Activated CD4-positive, alpha-beta memory T cell treated with anti-CD3 and anti-CD28 coated beads, Interleukin-2, amount 10 ng/mL, durations not matched to agents 7 days and 5 days (primary cell): ENCODE results near the gene PSMC5. TPM values are rescaled to one million over a fixed set of nuclear protein-coding genes. Genes with fewer than 3 reads are reported as not detected.

ENCODE experiments used
- total RNA-seq, 2 experiments: library from RNA; stranded (reverse); gene quantifications; one replicate each; pipeline ENCODE4 v1.2.3, GENCODE V29; 2021

Gene PSMC5
- total RNA-seq, 2 experiments from 2014 or later, result 152 to 162 TPM

Other genes with a start within 250 kb of the PSMC5 start
- gene TACO1, start 226.5 kb upstream of the PSMC5 start, total RNA-seq, result 10 to 100 TPM; 26.7 to 27.9 TPM
- 10 to 100 TPM; 46.5 to 47.8 TPM for gene MAP3K3, start 205.0 kb upstream of the PSMC5 start, total RNA-seq
- gene LIMD2, start 127.3 kb upstream of the PSMC5 start, total RNA-seq, result 100 to 1,000 TPM; 394 to 401 TPM
- 10 to 100 TPM; 53.1 to 59.4 TPM for gene STRADA, start 85.6 kb upstream of the PSMC5 start, total RNA-seq
- 10 to 100 TPM; 56.7 to 57.9 TPM for gene CCDC47, start 53.8 kb upstream of the PSMC5 start, total RNA-seq
- gene DDX42, start 53.3 kb upstream of the PSMC5 start, total RNA-seq, result 100 to 1,000 TPM; 113 to 118 TPM
- gene FTSJ3, start 232 bp downstream of the PSMC5 start, total RNA-seq, result 10 to 100 TPM; 38.9 to 43.8 TPM
- gene SMARCD2, start 15.3 kb downstream of the PSMC5 start, total RNA-seq, result 100 to 1,000 TPM; 150 to 152 TPM
- gene CSH2, start 46.2 kb downstream of the PSMC5 start, total RNA-seq, result not detected
- gene GH2, start 54.5 kb downstream of the PSMC5 start, total RNA-seq, result not detected
- gene CSH1, start 69.1 kb downstream of the PSMC5 start, total RNA-seq, result not detected
- gene CSHL1, start 83.8 kb downstream of the PSMC5 start, total RNA-seq, result not detected
- gene GH1, start 91.4 kb downstream of the PSMC5 start, total RNA-seq, result not detected
- gene CD79B, start 104.9 kb downstream of the PSMC5 start, total RNA-seq, result 10 to 100 TPM; 48.6 to 50.2 TPM
- under 1 TPM; 0.08 to 0.13 TPM for gene SCN4A, start 145.5 kb downstream of the PSMC5 start, total RNA-seq
- gene PRR29, start 170.9 kb downstream of the PSMC5 start, total RNA-seq, result 10 to 100 TPM; 12.0 to 15.1 TPM
- gene ICAM2, start 193.2 kb downstream of the PSMC5 start, total RNA-seq, result 100 to 1,000 TPM; 118 to 122 TPM